HG03097 (cell line): Measurements from ENCODE around the gene TNRC6C.
"Not testable (repeated sequence)": the region's sequence is repeated elsewhere in the genome, so short reads cannot be mapped to it uniquely, and the experiment has no call there.

Source experiments
- ATAC-seq: cut with Tn5 transposase; IDR thresholded peaks from one replicate; pipeline ENCODE4 v1.9.1; 2021; ENCODE audit not compliant: unreplicated experiment, low FRiP score

TNRC6C gene

GRCh38 chr17:77930780-77931768 is 27.4 kb upstream of the TNRC6C start:
- no peak for ATAC-seq

GRCh38 chr17:77933777-77934398 is 24.6 kb upstream of the TNRC6C start:
- ATAC-seq, result no peak

- no peak for ATAC-seq
These were observed 23.4 kb upstream of the TNRC6C start for GRCh38 chr17:77935121-77935571.

- ATAC-seq, result not testable (repeated sequence)
These were observed 22.8 kb upstream of the TNRC6C start for GRCh38 chr17:77935744-77936143.

GRCh38 chr17:77936881-77937280 is 21.6 kb upstream of the TNRC6C start:
- no peak for ATAC-seq

GRCh38 chr17:77941004-77941403 is 17.5 kb upstream of the TNRC6C start:
- ATAC-seq, result no peak

- ATAC-seq, result no peak
These were observed 16.2 kb upstream of the TNRC6C start for GRCh38 chr17:77942112-77942988.

GRCh38 chr17:77943971-77944370 is 14.5 kb upstream of the TNRC6C start:
- no peak for ATAC-seq

- ATAC-seq, result no peak
These were observed 13.9 kb upstream of the TNRC6C start for GRCh38 chr17:77944390-77945222.

GRCh38 chr17:77946900-77947645 is 11.4 kb upstream of the TNRC6C start:
- no peak for ATAC-seq

GRCh38 chr17:77948690-77949114 is 9.8 kb upstream of the TNRC6C start:
- ATAC-seq, result no peak

GRCh38 chr17:77951123-77951522 is 7.4 kb upstream of the TNRC6C start:
- ATAC-seq, result no peak

GRCh38 chr17:77952368-77952767 is 6.1 kb upstream of the TNRC6C start:
- no peak for ATAC-seq

GRCh38 chr17:77957235-77957856 is 1.2 kb upstream of the TNRC6C start:
- no peak for ATAC-seq

- ATAC-seq, result peak; percentile 10
These were observed 218 bp downstream of the TNRC6C start for GRCh38 chr17:77958716-77959125.

- no peak for ATAC-seq
These were observed 823 bp downstream of the TNRC6C start for GRCh38 chr17:77959126-77959925.

GRCh38 chr17:77959926-77960521 is 1.5 kb downstream of the TNRC6C start:
- ATAC-seq, result no peak
